ENCODE data around the gene RANBP17. TPM values are rescaled to one million over a fixed set of nuclear protein-coding genes. Genes with fewer than 3 reads are reported as not detected.

Gene RANBP17
- total and polyA plus RNA-seq, 12 donors, result 0.55 to 12.9 (median 5.9) TPM

- no peak for DNase-seq
- Histone ChIP-seq H3K27ac (no peak overlapping the region), H3K27me3 (no peaks in the 10 kb centered on the region), H3K4me1 (no peaks in the 10 kb centered on the region), H3K9me3 (peaks cover 0 to 30% (median 14%) of the 10 kb centered on the region in 11 donors), H3K4me3 (no peak overlapping the region), H3K36me3 (peaks cover 0 to 6% (median 0%) of the 10 kb centered on the region in 9 donors)
- intact Hi-C loops (cut with DNase I), result no loop called here
- TF ChIP-seq, protein P1, sequence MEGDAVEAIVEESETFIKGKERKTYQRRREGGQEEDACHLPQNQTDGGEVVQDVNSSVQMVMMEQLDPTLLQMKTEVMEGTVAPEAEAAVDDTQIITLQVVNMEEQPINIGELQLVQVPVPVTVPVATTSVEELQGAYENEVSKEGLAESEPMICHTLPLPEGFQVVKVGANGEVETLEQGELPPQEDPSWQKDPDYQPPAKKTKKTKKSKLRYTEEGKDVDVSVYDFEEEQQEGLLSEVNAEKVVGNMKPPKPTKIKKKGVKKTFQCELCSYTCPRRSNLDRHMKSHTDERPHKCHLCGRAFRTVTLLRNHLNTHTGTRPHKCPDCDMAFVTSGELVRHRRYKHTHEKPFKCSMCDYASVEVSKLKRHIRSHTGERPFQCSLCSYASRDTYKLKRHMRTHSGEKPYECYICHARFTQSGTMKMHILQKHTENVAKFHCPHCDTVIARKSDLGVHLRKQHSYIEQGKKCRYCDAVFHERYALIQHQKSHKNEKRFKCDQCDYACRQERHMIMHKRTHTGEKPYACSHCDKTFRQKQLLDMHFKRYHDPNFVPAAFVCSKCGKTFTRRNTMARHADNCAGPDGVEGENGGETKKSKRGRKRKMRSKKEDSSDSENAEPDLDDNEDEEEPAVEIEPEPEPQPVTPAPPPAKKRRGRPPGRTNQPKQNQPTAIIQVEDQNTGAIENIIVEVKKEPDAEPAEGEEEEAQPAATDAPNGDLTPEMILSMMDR (IDR thresholded peaks at IDR 0.05), result no peak
- WGBS, 2 donors, result 94 to 95% methylated on average over 6 of the region's 6 CpGs
- ATAC-seq, result no peak
These were observed 390.9 kb downstream of the RANBP17 start for GRCh38 chr5:171252674-171253073.

- no peak for ATAC-seq
- no peaks in the 10 kb centered on the region for H3K9me3 ChIP-seq
- WGBS, 2 donors, result 64 to 78% methylated on average over 1 of the region's 1 CpG
These were observed 397.1 kb downstream of the RANBP17 start for GRCh38 chr5:171258737-171259415.

DNA sequence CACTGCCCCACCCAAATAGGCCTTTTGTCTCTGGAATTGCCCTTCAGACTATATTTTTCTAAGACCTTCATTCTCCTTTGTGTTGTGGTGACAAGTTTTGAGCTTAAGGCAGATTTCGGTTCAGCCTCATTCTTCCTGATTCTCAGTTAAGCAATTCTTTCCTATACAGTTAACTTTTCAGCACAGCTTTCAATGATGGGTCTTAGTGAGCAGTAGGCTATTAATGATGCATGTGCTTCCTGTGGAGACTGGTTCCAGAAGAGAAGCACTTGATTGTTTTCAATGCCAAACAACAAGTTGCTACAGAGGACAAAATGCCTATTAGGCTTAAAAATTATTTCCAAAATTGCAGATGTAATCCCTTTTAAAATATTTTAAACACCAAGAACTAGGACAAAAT lies 399.5 kb downstream of the RANBP17 start:
- DNase-seq, result no peak
- intact Hi-C loops (cut with DNase I), result no loop called here
- H3K36me3 ChIP-seq, result no peaks in the 10 kb centered on the region
- H3K4me1 ChIP-seq, result no peaks in the 10 kb centered on the region
- WGBS, 2 donors, result 85 to 90% methylated on average over 1 of the region's 1 CpG
- no peak for ATAC-seq
- H3K27me3 ChIP-seq, result no peaks in the 10 kb centered on the region
- H3K9me3 ChIP-seq, result no peaks in the 10 kb centered on the region
- TF ChIP-seq, protein P1 (IDR thresholded peaks at IDR 0.05), result no peak
- H3K27ac ChIP-seq, result no peak overlapping the region
- no peak overlapping the region for H3K4me3 ChIP-seq

More at GRCh38 chr5:171258737-171259415, 397.1 kb downstream of the RANBP17 start:
- Histone ChIP-seq H3K27ac (no peak overlapping the region), H3K4me1 (no peaks in the 10 kb centered on the region), H3K4me3 (no peak overlapping the region), H3K36me3 (no peaks in the 10 kb centered on the region), H3K27me3 (no peaks in the 10 kb centered on the region)
- DNase-seq, result no peak
- intact Hi-C loops (cut with DNase I), result loop anchor here in 1 of 10 donors (1.0 kb wide), 1 partner anchor 9 kb away; no protein-coding TSS in a partner anchor
- TF ChIP-seq, protein P1 (IDR thresholded peaks at IDR 0.05), result no peak

DNA sequence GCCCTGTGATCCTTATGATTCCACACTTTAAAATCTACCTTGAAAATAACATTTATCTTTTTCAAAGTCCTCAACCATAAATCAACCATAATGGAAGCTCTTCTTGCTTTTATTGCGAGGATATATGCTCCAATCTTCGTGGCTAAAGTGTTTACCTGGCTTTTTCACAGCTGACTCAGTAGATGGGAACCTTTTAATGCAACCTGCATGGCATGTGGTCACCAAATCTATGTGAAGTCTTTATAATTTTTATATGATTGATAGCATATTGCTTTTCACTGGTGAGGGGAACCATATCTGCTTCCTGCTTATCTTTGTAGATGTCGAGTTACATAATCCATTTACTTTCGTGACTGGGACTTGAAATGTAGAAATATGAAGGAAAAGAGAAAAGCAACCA lies 400.1 kb downstream of the RANBP17 start:
- H3K36me3 ChIP-seq, result no peaks in the 10 kb centered on the region
- WGBS, 2 donors, result 92 to 94% methylated on average over 4 of the region's 4 CpGs
- H3K9me3 ChIP-seq, result no peaks in the 10 kb centered on the region
- H3K4me1 ChIP-seq, result no peaks in the 10 kb centered on the region
- TF ChIP-seq, protein P1 (IDR thresholded peaks at IDR 0.05), result no peak
- H3K27ac ChIP-seq, result no peak overlapping the region
- intact Hi-C loops (cut with DNase I), result no loop called here
- no peaks in the 10 kb centered on the region for H3K27me3 ChIP-seq
- no peak overlapping the region for H3K4me3 ChIP-seq
- DNase-seq (no peak), ATAC-seq (no peak)
